Endodermal cell (in vitro differentiated cells): ENCODE measurements around the gene BRI3BP. TPM values are rescaled to one million over a fixed set of nuclear protein-coding genes. Genes with fewer than 3 reads are reported as not detected.
A peak's percentile ranks its signal among the peaks of the same experiment; 100 is the strongest.

ENCODE experiments used
- DNase-seq: peaks from one replicate; pipeline ENCODE4 v3.0.0-alpha.2; 2017
- H3K27ac ChIP-seq: 2 replicates; pipeline ENCODE4 v1.5.1; 2013; ENCODE audit warnings: mild to moderate bottlenecking, low read depth, low read length, moderate library complexity
- H3K27me3 ChIP-seq: 2 replicates; pipeline ENCODE4 v1.6.1; 2013; ENCODE audit warnings: mild to moderate bottlenecking, low read length, moderate library complexity; ENCODE audit not compliant: insufficient read depth, control insufficient read depth, poor library complexity, severe bottlenecking
- H3K36me3 ChIP-seq: 2 replicates; pipeline ENCODE4 v1.7.0; 2013; ENCODE audit warnings: mild to moderate bottlenecking, low read length, moderate library complexity; ENCODE audit not compliant: control insufficient read depth, insufficient read depth
- H3K4me1 ChIP-seq: one replicate; pipeline ENCODE4 v1.7.0; 2013; ENCODE audit warnings: low read length; ENCODE audit not compliant: control insufficient read depth, insufficient read depth
- H3K4me3 ChIP-seq: 2 replicates; pipeline ENCODE4 v1.5.1; 2013; ENCODE audit warnings: mild to moderate bottlenecking, low read length, moderate library complexity
- H3K9ac ChIP-seq: 2 replicates; pipeline ENCODE4 v1.6.1; 2013; ENCODE audit warnings: mild to moderate bottlenecking, low read length, moderate library complexity; ENCODE audit not compliant: poor library complexity, severe bottlenecking; ENCODE audit errors: extremely low read depth
- H3K9me3 ChIP-seq: 2 replicates; pipeline ENCODE4 v1.6.1; 2013; ENCODE audit warnings: mild to moderate bottlenecking, low read length, moderate library complexity; ENCODE audit not compliant: control insufficient read depth
- H3K27ac Mint-ChIP-seq: 2 replicates; pipeline ENCODE4 v1.8.0; 2020; ENCODE audit warnings: mixed read lengths
- H3K27me3 Mint-ChIP-seq: 2 replicates; pipeline ENCODE4 v1.8.0; 2021; ENCODE audit warnings: mild to moderate bottlenecking, mixed read lengths; ENCODE audit not compliant: insufficient read depth
- H3K36me3 Mint-ChIP-seq: 2 replicates; pipeline ENCODE4 v1.8.0; 2020; ENCODE audit warnings: low read depth, mixed read lengths
- H3K4me1 Mint-ChIP-seq: 2 replicates; pipeline ENCODE4 v1.8.0; 2020; ENCODE audit warnings: mixed read lengths
- H3K4me3 Mint-ChIP-seq: 2 replicates; pipeline ENCODE4 v1.8.0; 2020; ENCODE audit warnings: mild to moderate bottlenecking, moderate library complexity, mixed read lengths
- H3K9me3 Mint-ChIP-seq: 2 replicates; pipeline ENCODE4 v1.8.0; 2020; ENCODE audit warnings: mild to moderate bottlenecking, mixed read lengths
- WGBS, 2 experiments: methylation state at CpG; one replicate each; pipeline versions ENCODE4 v1.1.5 to v1.1.7; 2013; ENCODE audit warnings: missing lambda C conversion rate in 2 of 2, mixed read lengths in 1 of 2; ENCODE audit not compliant: insufficient coverage in 1 of 2, insufficient read length in 1 of 2; 5-methylcytosine and 5-hydroxymethylcytosine counted together
- total RNA-seq, 2 donors: library from RNA; stranded (reverse); fragmentation: NEBNext Ultra II Directional in 1 of 2; extraction: Animal tissue kit (Norgen Biotek cat#: 25700) in 1 of 2; gene quantifications; 2 replicates in 1 of 2; 3 replicates in 1 of 2; pipeline ENCODE4 v1.2.1, GENCODE V29; 2021
- TF ChIP-seq, protein P1 (sequence below): fragments of 200-600 bp; sonication (generic); conservative IDR thresholded peaks from 2 replicates; pipeline ENCODE4 v1.5.0; 2021; ENCODE audit warnings: antibody characterized with exemption, mild to moderate bottlenecking

BRI3BP gene
- total RNA-seq, 2 donors from 2014 or later, result 10.5 to 16.0 TPM

DNA sequence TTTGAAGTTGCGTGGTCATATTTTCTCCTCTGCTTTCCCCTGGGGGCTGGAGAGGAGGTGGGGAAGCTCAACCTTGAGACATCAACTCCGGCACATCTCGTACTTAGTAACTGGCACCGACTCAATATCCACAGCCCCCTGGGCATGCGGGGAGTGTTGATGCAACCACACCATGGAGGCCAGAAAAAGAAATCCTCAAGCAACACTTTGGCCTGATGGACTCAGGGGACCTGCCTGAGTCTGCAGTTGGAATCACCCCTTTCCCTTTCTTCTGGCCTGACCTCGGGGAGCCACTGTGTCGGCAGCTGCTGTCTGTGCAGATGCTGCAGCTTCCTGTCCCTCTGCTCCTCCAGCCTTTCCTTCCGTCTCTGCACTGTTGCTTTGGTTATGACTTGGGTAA, 60.4 kb downstream of the BRI3BP start:
- H3K36me3 ChIP-seq, result no peaks in the 10 kb centered on the region
- H3K27me3 ChIP-seq, result no peaks in the 10 kb centered on the region
- TF ChIP-seq, protein P1, sequence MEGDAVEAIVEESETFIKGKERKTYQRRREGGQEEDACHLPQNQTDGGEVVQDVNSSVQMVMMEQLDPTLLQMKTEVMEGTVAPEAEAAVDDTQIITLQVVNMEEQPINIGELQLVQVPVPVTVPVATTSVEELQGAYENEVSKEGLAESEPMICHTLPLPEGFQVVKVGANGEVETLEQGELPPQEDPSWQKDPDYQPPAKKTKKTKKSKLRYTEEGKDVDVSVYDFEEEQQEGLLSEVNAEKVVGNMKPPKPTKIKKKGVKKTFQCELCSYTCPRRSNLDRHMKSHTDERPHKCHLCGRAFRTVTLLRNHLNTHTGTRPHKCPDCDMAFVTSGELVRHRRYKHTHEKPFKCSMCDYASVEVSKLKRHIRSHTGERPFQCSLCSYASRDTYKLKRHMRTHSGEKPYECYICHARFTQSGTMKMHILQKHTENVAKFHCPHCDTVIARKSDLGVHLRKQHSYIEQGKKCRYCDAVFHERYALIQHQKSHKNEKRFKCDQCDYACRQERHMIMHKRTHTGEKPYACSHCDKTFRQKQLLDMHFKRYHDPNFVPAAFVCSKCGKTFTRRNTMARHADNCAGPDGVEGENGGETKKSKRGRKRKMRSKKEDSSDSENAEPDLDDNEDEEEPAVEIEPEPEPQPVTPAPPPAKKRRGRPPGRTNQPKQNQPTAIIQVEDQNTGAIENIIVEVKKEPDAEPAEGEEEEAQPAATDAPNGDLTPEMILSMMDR, result no peak
- H3K36me3 Mint-ChIP-seq, result no peaks in the 10 kb centered on the region
- no peaks in the 10 kb centered on the region for H3K4me1 ChIP-seq
- WGBS, 2 experiments, result 91 to 92% methylated on average over 5 to 8 of the region's 8 CpGs
- DNase-seq, result peak; percentile 35
- no peak overlapping the region for H3K4me3 Mint-ChIP-seq
- peaks cover 6% of the 10 kb centered on the region for H3K9me3 Mint-ChIP-seq
- no peak overlapping the region for H3K4me3 ChIP-seq
- no peaks in the 10 kb centered on the region for H3K9me3 ChIP-seq
- H3K9ac ChIP-seq, result no peak overlapping the region
- no peaks in the 10 kb centered on the region for H3K27me3 Mint-ChIP-seq
- no peak overlapping the region for H3K27ac ChIP-seq
- no peak overlapping the region for H3K27ac Mint-ChIP-seq
- H3K4me1 Mint-ChIP-seq, result peaks cover 4% of the 10 kb centered on the region

- H3K4me1 Mint-ChIP-seq, result peaks cover 9% of the 10 kb centered on the region
- H3K27ac ChIP-seq, result no peak overlapping the region
- no peaks in the 10 kb centered on the region for H3K27me3 ChIP-seq
- no peak for DNase-seq
- H3K4me1 ChIP-seq, result no peaks in the 10 kb centered on the region
- no peak overlapping the region for H3K4me3 Mint-ChIP-seq
- no peaks in the 10 kb centered on the region for H3K27me3 Mint-ChIP-seq
- no peaks in the 10 kb centered on the region for H3K36me3 ChIP-seq
- H3K9ac ChIP-seq, result no peak overlapping the region
- no peaks in the 10 kb centered on the region for H3K9me3 ChIP-seq
- TF ChIP-seq, protein P1, result no peak
- 84 to 92% methylated on average over 4 to 9 of the region's 9 CpGs for WGBS, 2 experiments
- no peak overlapping the region for H3K27ac Mint-ChIP-seq
- peaks cover 14% of the 10 kb centered on the region for H3K9me3 Mint-ChIP-seq
- no peak overlapping the region for H3K4me3 ChIP-seq
- peaks cover 4% of the 10 kb centered on the region for H3K36me3 Mint-ChIP-seq
Measured at GRCh38 chr12:125055591-125055990, 62.1 kb downstream of the BRI3BP start.

DNA sequence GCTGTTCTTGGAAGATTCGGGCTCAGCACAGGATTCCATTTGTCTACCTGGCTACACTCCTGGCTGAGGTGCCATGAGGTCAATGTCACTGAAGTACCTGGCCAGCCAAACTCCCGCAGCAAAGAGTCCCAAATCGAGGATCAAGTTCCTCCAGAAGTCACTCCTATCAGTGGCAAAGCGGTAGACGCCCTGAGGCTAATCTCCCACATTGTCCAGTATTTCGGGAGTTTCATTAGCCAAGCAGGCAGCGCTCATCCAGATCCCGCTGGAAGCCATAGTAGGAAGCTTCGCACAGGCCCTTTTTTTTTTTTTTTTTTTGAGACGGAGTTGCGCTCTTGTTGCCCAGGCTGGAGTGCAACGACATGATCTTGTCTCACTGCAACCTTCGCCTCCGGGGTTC, 62.9 kb downstream of the BRI3BP start:
- Histone ChIP-seq H3K9me3 (peaks cover 5% of the 10 kb centered on the region), H3K4me3 (no peak overlapping the region), H3K4me1 (no peaks in the 10 kb centered on the region), H3K9ac (no peak overlapping the region), H3K27me3 (no peaks in the 10 kb centered on the region), H3K36me3 (no peaks in the 10 kb centered on the region), H3K27ac (no peak overlapping the region)
- peaks cover 20% of the 10 kb centered on the region for H3K9me3 Mint-ChIP-seq
- no peaks in the 10 kb centered on the region for H3K27me3 Mint-ChIP-seq
- H3K4me1 Mint-ChIP-seq, result peaks cover 9% of the 10 kb centered on the region
- WGBS, 2 experiments, result 95 to 97% methylated on average over 12 to 14 of the region's 14 CpGs
- no peak for DNase-seq
- TF ChIP-seq, protein P1, result no peak
- H3K27ac Mint-ChIP-seq, result no peak overlapping the region
- H3K36me3 Mint-ChIP-seq, result peaks cover 6% of the 10 kb centered on the region
- no peak overlapping the region for H3K4me3 Mint-ChIP-seq
